Measurements from ENCODE around the gene NTRK2. TPM values are rescaled to one million over a fixed set of nuclear protein-coding genes. Genes with fewer than 3 reads are reported as not detected.

The NTRK2 gene
- total RNA-seq, 4 donors from 2014 or later: 1.1 to 7.3 (median 1.5) TPM

- in situ Hi-C loops (cut with MboI; ENCODE audit: low sequenced_read_pairs in 4 of 4) (no loop called here), intact Hi-C loops (cut with DNase I; ENCODE audit: low total_unique reads) (no loop called here)
- ATAC-seq (no peak), DNase-seq (no peak)
- no peak overlapping the region for H3K4me3 ChIP-seq
- TF ChIP-seq CTCF (IDR thresholded peaks at IDR 0.05 in 4 of 5, conservative IDR thresholded peaks at IDR 0.05 in 1 of 5) (no peak), POLR2A (IDR thresholded peaks at IDR 0.05) (no peak)
- H3K27me3 ChIP-seq: no peaks in the 10 kb centered on the region
- H3K9me3 ChIP-seq: no peaks in the 10 kb centered on the region
- H3K4me1 ChIP-seq: no peaks in the 10 kb centered on the region
- no peak overlapping the region for H3K27ac ChIP-seq
- no peaks in the 10 kb centered on the region for H3K36me3 ChIP-seq
Observed at GRCh38 chr9:84759804-84760203, 90.3 kb downstream of the NTRK2 start.

- TF ChIP-seq POLR2A (IDR thresholded peaks at IDR 0.05): no peak
- no peak for TF ChIP-seq CTCF (IDR thresholded peaks at IDR 0.05 in 4 of 5, conservative IDR thresholded peaks at IDR 0.05 in 1 of 5)
Observed at GRCh38 chr9:84761137-84761808, 91.7 kb downstream of the NTRK2 start.

GRCh38 chr9:84772511-84772910, 103.0 kb downstream of the NTRK2 start:
- no peak overlapping the region for H3K27ac ChIP-seq
- intact Hi-C loops (cut with DNase I; ENCODE audit: low total_unique reads) (no loop called here), in situ Hi-C loops (cut with MboI; ENCODE audit: low sequenced_read_pairs in 4 of 4) (no loop called here)
- no peaks in the 10 kb centered on the region for H3K9me3 ChIP-seq
- ATAC-seq (no peak), DNase-seq (no peak)
- H3K4me3 ChIP-seq: no peak overlapping the region
- no peaks in the 10 kb centered on the region for H3K36me3 ChIP-seq
- no peaks in the 10 kb centered on the region for H3K4me1 ChIP-seq
- TF ChIP-seq CTCF (IDR thresholded peaks at IDR 0.05 in 4 of 5, conservative IDR thresholded peaks at IDR 0.05 in 1 of 5) (no peak), POLR2A (IDR thresholded peaks at IDR 0.05) (no peak)
- no peaks in the 10 kb centered on the region for H3K27me3 ChIP-seq

More at GRCh38 chr9:84761137-84761808, 91.7 kb downstream of the NTRK2 start:
- H3K9me3 ChIP-seq: no peaks in the 10 kb centered on the region
- in situ Hi-C loops (cut with MboI; ENCODE audit: low sequenced_read_pairs in 4 of 4) (no loop called here), intact Hi-C loops (cut with DNase I; ENCODE audit: low total_unique reads) (no loop called here)
- no peak overlapping the region for H3K4me3 ChIP-seq
- no peaks in the 10 kb centered on the region for H3K36me3 ChIP-seq
- ATAC-seq (no peak), DNase-seq (no peak)
- no peak overlapping the region for H3K27ac ChIP-seq
- H3K27me3 ChIP-seq: no peaks in the 10 kb centered on the region
- H3K4me1 ChIP-seq: no peaks in the 10 kb centered on the region

- no peak overlapping the region for H3K4me3 ChIP-seq
- intact Hi-C loops (cut with DNase I; ENCODE audit: low total_unique reads): no loop called here
- in situ Hi-C loops (cut with MboI; ENCODE audit: low sequenced_read_pairs in 4 of 4): no loop called here
- no peaks in the 10 kb centered on the region for H3K4me1 ChIP-seq
- no peak overlapping the region for H3K27ac ChIP-seq
- no peaks in the 10 kb centered on the region for H3K36me3 ChIP-seq
- no peaks in the 10 kb centered on the region for H3K9me3 ChIP-seq
- DNase-seq (no peak), ATAC-seq (no peak)
- TF ChIP-seq POLR2A (IDR thresholded peaks at IDR 0.05): no peak
- no peak for TF ChIP-seq CTCF (IDR thresholded peaks at IDR 0.05 in 4 of 5, conservative IDR thresholded peaks at IDR 0.05 in 1 of 5)
- no peaks in the 10 kb centered on the region for H3K27me3 ChIP-seq
Observed at GRCh38 chr9:84773022-84773421, 103.5 kb downstream of the NTRK2 start.
